ENCODE results near the gene CST5. TPM values are rescaled to one million over a fixed set of nuclear protein-coding genes. Genes with fewer than 3 reads are reported as not detected.

CST5 gene
- total and polyA plus RNA-seq, 2 experiments from 2014 or later: not detected

DNA sequence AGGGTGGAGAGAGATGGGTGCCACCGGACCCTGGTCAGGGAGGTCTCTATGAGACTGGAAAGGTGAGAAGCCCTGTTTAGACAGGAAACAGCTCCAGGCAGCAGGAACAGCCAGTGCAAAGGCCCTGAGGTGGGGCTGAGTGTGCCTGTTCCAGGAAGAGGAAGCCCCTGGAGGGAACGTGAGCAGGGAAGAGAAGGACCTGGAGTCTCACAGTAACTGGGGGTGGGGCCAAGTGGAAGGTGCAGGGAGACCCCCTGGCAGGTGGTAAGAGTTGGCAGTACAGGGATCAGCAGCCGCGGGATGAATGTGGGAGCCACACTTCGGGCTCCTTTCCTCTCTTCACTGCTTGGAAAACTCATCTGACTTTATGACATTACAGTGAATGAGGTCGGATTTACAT is 43.8 kb upstream of the CST5 start (continued):
- TF ChIP-seq NANOG (IDR thresholded peaks at IDR 0.05; ENCODE audit: borderline replicate concordance): no peak
- TF ChIP-seq ZNF331 (CRISPR knock-in tag; IDR thresholded peaks at IDR 0.05; ENCODE audit: low read depth): no peak
- TF ChIP-seq, protein P1, sequence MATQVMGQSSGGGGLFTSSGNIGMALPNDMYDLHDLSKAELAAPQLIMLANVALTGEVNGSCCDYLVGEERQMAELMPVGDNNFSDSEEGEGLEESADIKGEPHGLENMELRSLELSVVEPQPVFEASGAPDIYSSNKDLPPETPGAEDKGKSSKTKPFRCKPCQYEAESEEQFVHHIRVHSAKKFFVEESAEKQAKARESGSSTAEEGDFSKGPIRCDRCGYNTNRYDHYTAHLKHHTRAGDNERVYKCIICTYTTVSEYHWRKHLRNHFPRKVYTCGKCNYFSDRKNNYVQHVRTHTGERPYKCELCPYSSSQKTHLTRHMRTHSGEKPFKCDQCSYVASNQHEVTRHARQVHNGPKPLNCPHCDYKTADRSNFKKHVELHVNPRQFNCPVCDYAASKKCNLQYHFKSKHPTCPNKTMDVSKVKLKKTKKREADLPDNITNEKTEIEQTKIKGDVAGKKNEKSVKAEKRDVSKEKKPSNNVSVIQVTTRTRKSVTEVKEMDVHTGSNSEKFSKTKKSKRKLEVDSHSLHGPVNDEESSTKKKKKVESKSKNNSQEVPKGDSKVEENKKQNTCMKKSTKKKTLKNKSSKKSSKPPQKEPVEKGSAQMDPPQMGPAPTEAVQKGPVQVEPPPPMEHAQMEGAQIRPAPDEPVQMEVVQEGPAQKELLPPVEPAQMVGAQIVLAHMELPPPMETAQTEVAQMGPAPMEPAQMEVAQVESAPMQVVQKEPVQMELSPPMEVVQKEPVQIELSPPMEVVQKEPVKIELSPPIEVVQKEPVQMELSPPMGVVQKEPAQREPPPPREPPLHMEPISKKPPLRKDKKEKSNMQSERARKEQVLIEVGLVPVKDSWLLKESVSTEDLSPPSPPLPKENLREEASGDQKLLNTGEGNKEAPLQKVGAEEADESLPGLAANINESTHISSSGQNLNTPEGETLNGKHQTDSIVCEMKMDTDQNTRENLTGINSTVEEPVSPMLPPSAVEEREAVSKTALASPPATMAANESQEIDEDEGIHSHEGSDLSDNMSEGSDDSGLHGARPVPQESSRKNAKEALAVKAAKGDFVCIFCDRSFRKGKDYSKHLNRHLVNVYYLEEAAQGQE (IDR thresholded peaks at IDR 0.05; ENCODE audit: unreplicated experiment): no peak

GRCh38 chr20:23920408-23921325 is 41.1 kb upstream of the CST5 start:
- H3K27ac Mint-ChIP-seq: no peak overlapping the region
- TF ChIP-seq, protein P2, sequence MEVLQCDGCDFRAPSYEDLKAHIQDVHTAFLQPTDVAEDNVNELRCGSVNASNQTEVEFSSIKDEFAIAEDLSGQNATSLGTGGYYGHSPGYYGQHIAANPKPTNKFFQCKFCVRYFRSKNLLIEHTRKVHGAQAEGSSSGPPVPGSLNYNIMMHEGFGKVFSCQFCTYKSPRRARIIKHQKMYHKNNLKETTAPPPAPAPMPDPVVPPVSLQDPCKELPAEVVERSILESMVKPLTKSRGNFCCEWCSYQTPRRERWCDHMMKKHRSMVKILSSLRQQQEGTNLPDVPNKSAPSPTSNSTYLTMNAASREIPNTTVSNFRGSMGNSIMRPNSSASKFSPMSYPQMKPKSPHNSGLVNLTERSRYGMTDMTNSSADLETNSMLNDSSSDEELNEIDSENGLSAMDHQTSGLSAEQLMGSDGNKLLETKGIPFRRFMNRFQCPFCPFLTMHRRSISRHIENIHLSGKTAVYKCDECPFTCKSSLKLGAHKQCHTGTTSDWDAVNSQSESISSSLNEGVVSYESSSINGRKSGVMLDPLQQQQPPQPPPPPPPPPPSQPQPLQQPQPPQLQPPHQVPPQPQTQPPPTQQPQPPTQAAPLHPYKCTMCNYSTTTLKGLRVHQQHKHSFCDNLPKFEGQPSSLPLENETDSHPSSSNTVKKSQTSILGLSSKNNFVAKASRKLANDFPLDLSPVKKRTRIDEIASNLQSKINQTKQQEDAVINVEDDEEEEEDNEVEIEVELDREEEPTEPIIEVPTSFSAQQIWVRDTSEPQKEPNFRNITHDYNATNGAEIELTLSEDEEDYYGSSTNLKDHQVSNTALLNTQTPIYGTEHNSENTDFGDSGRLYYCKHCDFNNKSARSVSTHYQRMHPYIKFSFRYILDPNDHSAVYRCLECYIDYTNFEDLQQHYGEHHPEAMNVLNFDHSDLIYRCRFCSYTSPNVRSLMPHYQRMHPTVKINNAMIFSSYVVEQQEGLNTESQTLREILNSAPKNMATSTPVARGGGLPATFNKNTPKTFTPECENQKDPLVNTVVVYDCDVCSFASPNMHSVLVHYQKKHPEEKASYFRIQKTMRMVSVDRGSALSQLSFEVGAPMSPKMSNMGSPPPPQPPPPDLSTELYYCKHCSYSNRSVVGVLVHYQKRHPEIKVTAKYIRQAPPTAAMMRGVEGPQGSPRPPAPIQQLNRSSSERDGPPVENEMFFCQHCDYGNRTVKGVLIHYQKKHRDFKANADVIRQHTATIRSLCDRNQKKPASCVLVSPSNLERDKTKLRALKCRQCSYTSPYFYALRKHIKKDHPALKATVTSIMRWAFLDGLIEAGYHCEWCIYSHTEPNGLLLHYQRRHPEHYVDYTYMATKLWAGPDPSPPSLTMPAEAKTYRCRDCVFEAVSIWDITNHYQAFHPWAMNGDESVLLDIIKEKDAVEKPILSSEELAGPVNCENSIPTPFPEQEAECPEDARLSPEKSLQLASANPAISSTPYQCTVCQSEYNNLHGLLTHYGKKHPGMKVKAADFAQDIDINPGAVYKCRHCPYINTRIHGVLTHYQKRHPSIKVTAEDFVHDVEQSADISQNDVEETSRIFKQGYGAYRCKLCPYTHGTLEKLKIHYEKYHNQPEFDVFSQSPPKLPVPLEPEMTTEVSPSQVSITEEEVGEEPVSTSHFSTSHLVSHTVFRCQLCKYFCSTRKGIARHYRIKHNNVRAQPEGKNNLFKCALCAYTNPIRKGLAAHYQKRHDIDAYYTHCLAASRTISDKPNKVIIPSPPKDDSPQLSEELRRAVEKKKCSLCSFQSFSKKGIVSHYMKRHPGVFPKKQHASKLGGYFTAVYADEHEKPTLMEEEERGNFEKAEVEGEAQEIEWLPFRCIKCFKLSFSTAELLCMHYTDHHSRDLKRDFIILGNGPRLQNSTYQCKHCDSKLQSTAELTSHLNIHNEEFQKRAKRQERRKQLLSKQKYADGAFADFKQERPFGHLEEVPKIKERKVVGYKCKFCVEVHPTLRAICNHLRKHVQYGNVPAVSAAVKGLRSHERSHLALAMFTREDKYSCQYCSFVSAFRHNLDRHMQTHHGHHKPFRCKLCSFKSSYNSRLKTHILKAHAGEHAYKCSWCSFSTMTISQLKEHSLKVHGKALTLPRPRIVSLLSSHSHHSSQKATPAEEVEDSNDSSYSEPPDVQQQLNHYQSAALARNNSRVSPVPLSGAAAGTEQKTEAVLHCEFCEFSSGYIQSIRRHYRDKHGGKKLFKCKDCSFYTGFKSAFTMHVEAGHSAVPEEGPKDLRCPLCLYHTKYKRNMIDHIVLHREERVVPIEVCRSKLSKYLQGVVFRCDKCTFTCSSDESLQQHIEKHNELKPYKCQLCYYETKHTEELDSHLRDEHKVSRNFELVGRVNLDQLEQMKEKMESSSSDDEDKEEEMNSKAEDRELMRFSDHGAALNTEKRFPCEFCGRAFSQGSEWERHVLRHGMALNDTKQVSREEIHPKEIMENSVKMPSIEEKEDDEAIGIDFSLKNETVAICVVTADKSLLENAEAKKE (CRISPR knock-in tag; IDR thresholded peaks at IDR 0.05): no peak
- TF ChIP-seq CTCF (conservative IDR thresholded peaks at IDR 0.05; ENCODE audit: low read depth in 2 of 2): no peak
- TF ChIP-seq NANOG (IDR thresholded peaks at IDR 0.05; ENCODE audit: borderline replicate concordance): no peak
- no peak for TF ChIP-seq ZNF114 (CRISPR knock-in tag; IDR thresholded peaks at IDR 0.05)
- no peak for TF ChIP-seq JUNB (IDR thresholded peaks at IDR 0.05; ENCODE audit: unreplicated experiment)
- no peak for TF ChIP-seq STAT1 (IDR thresholded peaks at IDR 0.05; ENCODE audit: unreplicated experiment)

More at GRCh38 chr20:23920408-23921325, 41.1 kb upstream of the CST5 start:
- Histone ChIP-seq H3K4me2 (no peak overlapping the region), H3K79me2 (replicated peaks; ENCODE audit: insufficient read depth) (no peaks in the 10 kb centered on the region), H4K20me1 (replicated peaks; ENCODE audit: insufficient read depth) (no peaks in the 10 kb centered on the region), H3K27me3 (ENCODE audit: insufficient read depth) (no peaks in the 10 kb centered on the region), H2AFZ (no peak overlapping the region), H3K4me1 (ENCODE audit: insufficient read depth) (peaks cover 6% of the 10 kb centered on the region; the same call in 1 of the 2 replicates), H3K9me2 (ENCODE audit: insufficient read depth) (no peaks in the 10 kb centered on the region), H3K4me3 (no peak overlapping the region), H3K27ac (ENCODE audit: low read depth) (no peak overlapping the region), H3K36me3 (ENCODE audit: insufficient read depth) (no peaks in the 10 kb centered on the region), H3F3A (replicated peaks; ENCODE audit: low read depth) (no peaks in the 10 kb centered on the region)
- H3K36me3 Mint-ChIP-seq (ENCODE audit: low read depth): no peaks in the 10 kb centered on the region; the same call in 2 of the 3 replicates
- H3K27me3 Mint-ChIP-seq (ENCODE audit: insufficient read depth, low read depth, poor library complexity): no peaks in the 10 kb centered on the region
- ATAC-seq: no peak
- peaks cover 6% of the 10 kb centered on the region for H3K4me1 Mint-ChIP-seq
- no peaks in the 10 kb centered on the region for H3K9me3 Mint-ChIP-seq
- H3K4me3 Mint-ChIP-seq: no peak overlapping the region
- no peak for DNase-seq (ENCODE audit: low spot score)
